Measurements from ENCODE around the gene PNKD. TPM values are rescaled to one million over a fixed set of nuclear protein-coding genes. Genes with fewer than 3 reads are reported as not detected.
A peak's percentile ranks its signal among the peaks of the same experiment; 100 is the strongest.

Gene PNKD
- total and polyA plus RNA-seq, 8 donors, result 17.2 to 89.1 (median 23.0) TPM

DNA sequence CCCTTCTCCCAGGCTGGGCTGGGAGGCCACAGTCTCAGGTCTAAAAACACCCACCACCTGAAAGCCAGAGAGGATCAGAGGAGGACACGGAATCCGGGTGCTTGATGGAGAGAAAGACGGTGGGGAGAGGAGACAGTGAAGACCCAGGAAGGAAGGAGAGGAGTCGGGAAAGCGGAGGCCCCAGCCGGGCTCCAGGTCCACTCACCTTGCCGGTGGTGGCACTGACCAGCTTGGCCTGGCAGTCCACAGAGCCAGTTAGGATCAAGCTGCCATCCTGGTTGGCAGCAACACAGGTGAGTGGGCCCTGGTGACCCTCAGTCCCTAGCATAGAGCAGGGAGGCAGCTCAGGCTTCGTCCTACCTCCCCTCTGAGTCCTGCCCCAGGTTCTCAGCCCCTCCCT lies 4.7 kb upstream of the PNKD start:
- 86 to 95% methylated on average over 8 of the region's 8 CpGs for WGBS, 2 donors
- no peak overlapping the region for H3K27ac ChIP-seq
- peak in 2 of 6 donors; percentile 25 to 43 for DNase-seq
- no peaks in the 10 kb centered on the region for H3K27me3 ChIP-seq
- H3K4me3 ChIP-seq, result no peak overlapping the region
- FAIRE-seq, result no peak
- H3K36me3 ChIP-seq, result peaks cover 0 to 18% (median 16%) of the 10 kb centered on the region in 3 donors
- no peak for TF ChIP-seq CTCF (IDR thresholded peaks at IDR 0.05)
- peaks cover 0 to 26% (median 5%) of the 10 kb centered on the region in 3 donors for H3K4me1 ChIP-seq
- intact Hi-C loops (cut with DNase I), result no loop called here
- ATAC-seq, result no peak
- H3K9me3 ChIP-seq, result no peaks in the 10 kb centered on the region

- WGBS, 2 donors, result 89 to 92% methylated on average over 14 to 15 of the region's 15 CpGs
- intact Hi-C loops (cut with DNase I), result no loop called here
- DNase-seq (peak in 3 of 6 donors; percentile 12 to 51 (median 29)), ATAC-seq (no peak), FAIRE-seq (no peak)
- peaks cover 0 to 25% (median 7%) of the 10 kb centered on the region in 3 donors for H3K4me1 ChIP-seq
- no peaks in the 10 kb centered on the region for H3K27me3 ChIP-seq
- H3K27ac ChIP-seq, result no peak overlapping the region
- H3K9me3 ChIP-seq, result no peaks in the 10 kb centered on the region
- no peak for TF ChIP-seq CTCF (IDR thresholded peaks at IDR 0.05)
- peaks cover 0 to 18% (median 16%) of the 10 kb centered on the region in 3 donors for H3K36me3 ChIP-seq
- no peak overlapping the region for H3K4me3 ChIP-seq
Measured at GRCh38 chr2:218266316-218266979, 3.9 kb upstream of the PNKD start.

GRCh38 chr2:218267259-218267658 lies 3.1 kb upstream of the PNKD start:
- Histone ChIP-seq H3K9me3 (no peaks in the 10 kb centered on the region), H3K36me3 (peaks cover 0 to 18% (median 16%) of the 10 kb centered on the region in 3 donors), H3K4me3 (no peak overlapping the region), H3K4me1 (peaks cover 5 to 31% (median 16%) of the 10 kb centered on the region in 3 donors), H3K27ac (no peak overlapping the region), H3K27me3 (no peaks in the 10 kb centered on the region)
- TF ChIP-seq CTCF (IDR thresholded peaks at IDR 0.05), result no peak
- 95 to 96% methylated on average over 6 of the region's 6 CpGs for WGBS, 2 donors
- ATAC-seq, result no peak
- peak in 3 of 6 donors; percentile 13 to 26 (median 25) for DNase-seq
- intact Hi-C loops (cut with DNase I), result no loop called here
- FAIRE-seq, result no peak

- intact Hi-C loops (cut with DNase I), result loop anchor here in 2 of 3 donors (5.0 to 10.0 kb wide), 2 partner anchors 121 to 124 kb away; partner anchors contain the start of gene CTDSP1 (in 1 of the 2)
- FAIRE-seq (no peak), ATAC-seq (peak in 3 of 4 donors; percentile 0), DNase-seq (peak in 4 of 6 donors; percentile 28 to 81 (median 58))
- TF ChIP-seq CTCF (IDR thresholded peaks at IDR 0.05), result no peak
- Histone ChIP-seq H3K9me3 (no peaks in the 10 kb centered on the region), H3K27me3 (no peaks in the 10 kb centered on the region), H3K4me3 (peak overlapping the region; percentile 57 to 78 (median 68)), H3K36me3 (peaks cover 6 to 35% (median 25%) of the 10 kb centered on the region in 3 donors), H3K27ac (peak overlapping the region in 3 of 4 donors; percentile 60 to 71 (median 64)), H3K4me1 (peaks cover 8 to 36% (median 24%) of the 10 kb centered on the region in 3 donors)
- 2% methylated on average over 22 to 23 of the region's 23 CpGs for WGBS, 2 donors
Measured at GRCh38 chr2:218270721-218271486, 585 bp downstream of the PNKD start.
